GM23248 (cell line): Measurements from ENCODE around the gene CLRN1.

Source experiments
- EZH2 ChIP-seq: fragments of 200-600 bp; sonication (generic); IDR thresholded peaks from 2 replicates; pipeline ENCODE4 v1.6.1; 2018; ENCODE audit warnings: antibody characterized with exemption, mild to moderate bottlenecking; ENCODE audit not compliant: insufficient read depth, poor library complexity, severe bottlenecking
- EZH2phosphoT487 ChIP-seq: fragments of 200-600 bp; sonication (generic); IDR thresholded peaks from 2 replicates; pipeline ENCODE4 v1.6.1; 2018; ENCODE audit warnings: antibody characterized with exemption, moderate library complexity, mild to moderate bottlenecking, low read depth; ENCODE audit not compliant: insufficient read depth

DNA sequence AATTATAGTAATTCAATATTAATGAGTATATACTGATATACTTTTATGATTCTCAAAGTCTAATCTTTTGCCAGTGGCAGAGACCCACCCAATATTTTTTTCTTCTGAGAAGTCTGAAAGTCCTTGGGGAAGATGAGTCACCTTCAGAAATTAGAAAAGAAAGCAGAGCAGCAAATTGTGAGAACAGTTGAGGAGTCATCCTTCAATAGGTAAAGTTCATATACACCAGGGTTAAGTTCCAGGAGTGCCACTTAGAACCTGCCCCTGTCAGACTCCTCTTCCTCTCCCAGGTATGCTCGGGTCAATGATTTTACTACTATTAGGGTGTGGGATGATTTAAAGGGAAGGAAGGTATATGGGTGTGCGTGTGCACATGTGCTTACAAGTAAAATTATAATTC lies 7.1 kb downstream of the CLRN1 start:
- TF ChIP-seq EZH2 (no peak), EZH2phosphoT487 (no peak)
